ENCODE measurements around the gene GLDN.

GLDN gene

DNA sequence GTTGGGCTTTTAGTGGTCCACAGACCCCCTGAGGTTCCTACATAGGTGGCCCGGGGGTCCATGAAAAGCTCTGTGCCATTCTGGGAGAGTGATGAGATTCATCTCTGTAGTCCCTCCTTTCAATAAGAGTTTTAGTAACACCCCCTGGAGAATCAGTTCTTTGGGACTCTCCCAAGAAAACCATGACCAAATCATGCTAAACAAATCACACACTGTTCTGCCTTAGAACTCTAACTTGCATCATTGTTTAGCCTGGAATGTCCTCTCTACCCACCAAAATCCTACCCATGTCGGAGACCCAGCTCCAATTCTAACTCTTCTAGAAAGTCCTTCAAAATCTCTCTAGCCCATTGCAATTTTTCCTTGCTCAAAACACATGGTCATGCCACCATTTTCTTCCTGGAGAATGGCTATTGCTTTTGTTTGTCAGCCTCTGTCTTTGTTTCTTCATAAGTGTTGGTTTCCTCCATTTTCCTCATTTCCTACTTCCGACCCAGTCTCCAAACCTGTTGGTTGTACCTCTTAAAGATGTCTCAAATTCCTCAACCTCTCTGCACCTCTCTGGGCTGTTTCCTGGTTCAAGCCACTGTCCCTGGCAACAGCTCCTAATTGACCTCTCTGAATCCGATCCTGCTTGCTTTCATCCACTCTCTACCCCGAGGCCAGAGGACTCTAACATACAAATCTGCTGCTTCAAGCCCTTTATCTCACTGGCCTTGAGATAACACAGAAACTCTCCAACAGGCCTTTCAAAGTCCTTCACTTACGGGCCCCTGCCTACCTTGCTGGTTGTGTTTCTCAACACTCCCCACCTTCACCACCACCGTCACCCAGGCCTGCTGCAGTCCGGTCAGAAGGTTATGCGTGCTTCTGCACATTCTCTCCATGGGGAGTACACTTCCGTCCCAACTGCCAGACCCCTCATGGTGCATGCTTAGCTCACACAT, 26.8 kb upstream of the GLDN start:
- Histone ChIP-seq H3K4me1 (ENCODE audit: control extremely low read depth in 1 of 4, control insufficient read depth in 4 of 4, insufficient read depth in 4 of 4, low read length in 3 of 4) (peaks cover 0 to 3% (median 0%) of the 10 kb centered on the region in 4 experiments), H3K27me3 (replicated peaks in 2 of 5; ENCODE audit: control insufficient read depth in 4 of 5, insufficient read depth in 5 of 5, low read length in 4 of 5) (peaks cover 0 to 2% (median 0%) of the 10 kb centered on the region in 5 experiments), H3K36me3 (ENCODE audit: control insufficient read depth in 4 of 4, insufficient read depth in 4 of 4, low read length in 3 of 4) (no peaks in the 10 kb centered on the region), H3K9me3 (ENCODE audit: control extremely low read depth in 1 of 5, control insufficient read depth in 4 of 5, insufficient read depth in 2 of 5, low read depth in 1 of 5, low read length in 4 of 5) (no peaks in the 10 kb centered on the region), H3K4me3 (ENCODE audit: control insufficient read depth in 1 of 7, extremely low read depth in 1 of 7, insufficient read depth in 4 of 7, low read depth in 2 of 7, low read length in 6 of 7) (no peak overlapping the region), H3K27ac (ENCODE audit: insufficient read depth in 1 of 2, low read depth in 1 of 2, low read length in 2 of 2, poor library complexity in 1 of 2, severe bottlenecking in 2 of 2) (no peak overlapping the region)
- POLR2A ChIA-PET: no interaction called here
- CTCF ChIA-PET: interaction anchor here (0.7 kb wide), 1 partner anchor 68 kb away, joined by 3 read pairs; no protein-coding TSS in a partner anchor
- DNase-seq: no peak
- 86% methylated on average over 9 of the region's 10 CpGs for WGBS (ENCODE audit: insufficient coverage)

DNA sequence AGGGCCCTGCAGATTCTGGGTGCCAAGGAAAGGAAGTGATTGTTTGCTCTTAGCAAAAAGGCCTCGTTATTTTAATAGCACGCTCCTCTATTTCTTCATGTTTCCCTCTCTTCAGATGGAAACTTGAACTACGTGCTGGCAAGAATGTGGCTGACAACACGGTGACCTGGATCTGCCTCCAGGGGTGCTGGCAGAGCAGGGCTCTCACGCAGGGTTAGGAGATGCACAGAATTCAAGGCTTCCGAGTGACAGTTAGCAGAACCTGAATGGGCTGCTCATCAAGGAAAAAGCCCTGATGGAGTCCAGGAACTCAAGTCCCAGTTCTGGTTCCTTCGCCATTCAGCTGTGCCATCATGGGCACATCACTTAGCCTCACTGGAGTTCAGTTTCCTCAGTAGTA, 25.7 kb upstream of the GLDN start:
- H3K4me3 ChIP-seq (ENCODE audit: control insufficient read depth in 1 of 7, extremely low read depth in 1 of 7, insufficient read depth in 4 of 7, low read depth in 2 of 7, low read length in 6 of 7): no peak overlapping the region
- 100% methylated on average over 6 of the region's 7 CpGs for WGBS (ENCODE audit: insufficient coverage)

DNA sequence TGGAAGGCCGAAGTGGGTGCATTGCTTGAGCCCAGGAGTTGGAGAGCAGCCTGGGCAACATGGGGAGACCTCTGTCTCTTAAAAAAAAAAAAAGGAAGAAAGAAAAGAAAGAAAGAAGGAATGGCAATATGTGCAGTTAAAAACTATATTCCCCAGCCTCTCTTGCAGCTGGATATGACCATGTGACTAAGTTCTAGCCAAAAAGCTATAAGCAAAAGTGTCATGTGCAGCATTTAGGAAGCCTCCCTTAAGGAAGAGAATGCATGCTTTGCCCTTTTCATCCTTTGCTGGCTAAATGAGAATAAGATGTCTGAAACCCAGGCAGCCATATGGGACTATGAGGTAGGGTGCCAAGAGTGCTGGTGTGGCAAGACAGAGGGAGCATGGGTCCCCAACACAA, 24.8 kb upstream of the GLDN start:
- H3K27me3 ChIP-seq (replicated peaks in 2 of 5; ENCODE audit: control insufficient read depth in 4 of 5, insufficient read depth in 5 of 5, low read length in 4 of 5): no peaks in the 10 kb centered on the region
- no peak overlapping the region for H3K27ac ChIP-seq (ENCODE audit: insufficient read depth in 1 of 2, low read depth in 1 of 2, low read length in 2 of 2, poor library complexity in 1 of 2, severe bottlenecking in 2 of 2)
- DNase-seq: no peak
- H3K4me1 ChIP-seq (ENCODE audit: control extremely low read depth in 1 of 4, control insufficient read depth in 4 of 4, insufficient read depth in 4 of 4, low read length in 3 of 4): peaks cover 0 to 3% (median 0%) of the 10 kb centered on the region in 4 experiments
- ChIA-PET CTCF (no interaction called here), POLR2A (no interaction called here)
- no peaks in the 10 kb centered on the region for H3K36me3 ChIP-seq (ENCODE audit: control insufficient read depth in 4 of 4, insufficient read depth in 4 of 4, low read length in 3 of 4)
- no peaks in the 10 kb centered on the region for H3K9me3 ChIP-seq (ENCODE audit: control extremely low read depth in 1 of 5, control insufficient read depth in 4 of 5, insufficient read depth in 2 of 5, low read depth in 1 of 5, low read length in 4 of 5)
- H3K4me3 ChIP-seq (ENCODE audit: control insufficient read depth in 1 of 7, extremely low read depth in 1 of 7, insufficient read depth in 4 of 7, low read depth in 2 of 7, low read length in 6 of 7): no peak overlapping the region
- WGBS (ENCODE audit: insufficient coverage): 100% methylated on average over 1 of the region's 1 CpG

More for the DNA sequence above, 25.7 kb upstream of the GLDN start:
- ChIA-PET POLR2A (no interaction called here), CTCF (no interaction called here)
- no peak for DNase-seq
- no peak overlapping the region for H3K27ac ChIP-seq (ENCODE audit: insufficient read depth in 1 of 2, low read depth in 1 of 2, low read length in 2 of 2, poor library complexity in 1 of 2, severe bottlenecking in 2 of 2)
- no peaks in the 10 kb centered on the region for H3K36me3 ChIP-seq (ENCODE audit: control insufficient read depth in 4 of 4, insufficient read depth in 4 of 4, low read length in 3 of 4)
- H3K27me3 ChIP-seq (replicated peaks in 2 of 5; ENCODE audit: control insufficient read depth in 4 of 5, insufficient read depth in 5 of 5, low read length in 4 of 5): no peaks in the 10 kb centered on the region
- H3K4me1 ChIP-seq (ENCODE audit: control extremely low read depth in 1 of 4, control insufficient read depth in 4 of 4, insufficient read depth in 4 of 4, low read length in 3 of 4): peaks cover 0 to 3% (median 0%) of the 10 kb centered on the region in 4 experiments
- H3K9me3 ChIP-seq (ENCODE audit: control extremely low read depth in 1 of 5, control insufficient read depth in 4 of 5, insufficient read depth in 2 of 5, low read depth in 1 of 5, low read length in 4 of 5): no peaks in the 10 kb centered on the region

DNA sequence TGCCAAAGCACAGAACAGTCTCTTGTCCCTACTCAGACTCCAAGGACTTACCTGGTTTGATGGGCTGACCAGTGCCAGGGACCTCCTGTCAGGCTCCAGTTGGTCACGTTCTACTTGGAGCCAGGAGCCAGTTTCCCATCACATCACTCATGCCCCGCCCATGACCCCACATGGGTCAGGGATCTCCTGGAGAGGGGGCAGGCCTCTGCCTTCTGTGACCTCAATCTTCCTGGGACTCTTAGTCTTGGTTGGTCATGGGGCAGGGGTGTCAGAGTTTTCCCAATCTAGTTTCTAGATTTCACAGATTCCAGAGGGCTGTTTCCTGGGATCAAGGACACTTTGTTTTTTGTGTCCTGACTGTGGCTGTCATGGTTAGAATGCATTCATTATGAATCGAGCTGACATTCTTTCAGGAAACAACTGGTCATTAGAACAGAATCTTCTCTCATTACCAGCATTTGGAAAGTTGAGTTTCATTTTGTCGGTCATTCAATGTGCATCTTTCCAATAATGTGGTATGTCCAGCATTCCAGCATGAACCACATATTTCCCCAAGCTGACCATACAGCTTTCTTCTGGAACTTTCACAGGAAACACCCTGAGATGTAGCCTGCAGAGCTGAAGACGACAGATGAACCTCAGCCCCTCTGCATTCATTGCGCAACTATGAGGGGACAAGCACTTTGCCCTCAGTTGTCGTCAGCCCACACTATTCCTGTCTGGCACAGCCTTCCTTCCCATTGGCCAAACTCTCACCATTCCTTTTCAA, 22.9 kb upstream of the GLDN start:
- no peak overlapping the region for H3K27ac ChIP-seq (ENCODE audit: insufficient read depth in 1 of 2, low read depth in 1 of 2, low read length in 2 of 2, poor library complexity in 1 of 2, severe bottlenecking in 2 of 2)
- DNase-seq: no peak
- H3K9me3 ChIP-seq (ENCODE audit: control extremely low read depth in 1 of 5, control insufficient read depth in 4 of 5, insufficient read depth in 2 of 5, low read depth in 1 of 5, low read length in 4 of 5): no peaks in the 10 kb centered on the region
- ChIA-PET POLR2A (no interaction called here), CTCF (interaction anchor here (1.4 kb wide), 1 partner anchor 17 kb away, joined by 3 read pairs; no protein-coding TSS in a partner anchor)
- no peak overlapping the region for H3K4me3 ChIP-seq (ENCODE audit: control insufficient read depth in 1 of 7, extremely low read depth in 1 of 7, insufficient read depth in 4 of 7, low read depth in 2 of 7, low read length in 6 of 7)
- peaks cover 0 to 9% (median 0%) of the 10 kb centered on the region in 4 experiments for H3K4me1 ChIP-seq (ENCODE audit: control extremely low read depth in 1 of 4, control insufficient read depth in 4 of 4, insufficient read depth in 4 of 4, low read length in 3 of 4)
- 89% methylated on average over 7 of the region's 7 CpGs for WGBS (ENCODE audit: insufficient coverage)
- no peaks in the 10 kb centered on the region for H3K27me3 ChIP-seq (replicated peaks in 2 of 5; ENCODE audit: control insufficient read depth in 4 of 5, insufficient read depth in 5 of 5, low read length in 4 of 5)
- no peaks in the 10 kb centered on the region for H3K36me3 ChIP-seq (ENCODE audit: control insufficient read depth in 4 of 4, insufficient read depth in 4 of 4, low read length in 3 of 4)

DNA sequence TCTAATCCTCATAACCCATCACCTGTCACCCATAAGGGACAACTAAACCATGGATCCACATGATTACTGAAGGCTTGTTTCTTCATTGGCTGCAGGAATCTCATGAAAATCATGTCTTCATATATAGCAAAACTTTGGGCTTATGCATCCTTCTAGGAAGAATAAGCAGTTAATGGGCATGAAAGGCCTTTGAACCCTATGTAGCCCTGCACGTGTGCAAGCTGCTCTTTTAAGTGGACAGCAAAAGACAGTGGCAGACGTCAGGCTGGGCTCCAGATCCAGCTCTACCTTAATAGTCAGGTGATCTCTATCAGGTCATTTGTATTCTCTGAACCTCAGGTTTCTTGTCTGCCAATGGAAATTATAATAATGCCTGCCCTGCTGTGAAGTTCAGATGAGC, 21.9 kb upstream of the GLDN start:
- no peaks in the 10 kb centered on the region for H3K36me3 ChIP-seq (ENCODE audit: control insufficient read depth in 4 of 4, insufficient read depth in 4 of 4, low read length in 3 of 4)
- H3K9me3 ChIP-seq (ENCODE audit: control extremely low read depth in 1 of 5, control insufficient read depth in 4 of 5, insufficient read depth in 2 of 5, low read depth in 1 of 5, low read length in 4 of 5): no peaks in the 10 kb centered on the region
- no peak overlapping the region for H3K4me3 ChIP-seq (ENCODE audit: control insufficient read depth in 1 of 7, extremely low read depth in 1 of 7, insufficient read depth in 4 of 7, low read depth in 2 of 7, low read length in 6 of 7)
- no peak overlapping the region for H3K27ac ChIP-seq (ENCODE audit: insufficient read depth in 1 of 2, low read depth in 1 of 2, low read length in 2 of 2, poor library complexity in 1 of 2, severe bottlenecking in 2 of 2)
- H3K4me1 ChIP-seq (ENCODE audit: control extremely low read depth in 1 of 4, control insufficient read depth in 4 of 4, insufficient read depth in 4 of 4, low read length in 3 of 4): peaks cover 0 to 9% (median 0%) of the 10 kb centered on the region in 4 experiments
- 100% methylated on average over 2 of the region's 2 CpGs for WGBS (ENCODE audit: insufficient coverage)
- CTCF ChIA-PET: interaction anchor here (0.7 to 1.4 kb wide), 2 partner anchors 12 to 18 kb away, joined by 3 read pairs; no protein-coding TSS in a partner anchor
- POLR2A ChIA-PET: no interaction called here
- H3K27me3 ChIP-seq (replicated peaks in 2 of 5; ENCODE audit: control insufficient read depth in 4 of 5, insufficient read depth in 5 of 5, low read length in 4 of 5): no peaks in the 10 kb centered on the region
- no peak for DNase-seq

DNA sequence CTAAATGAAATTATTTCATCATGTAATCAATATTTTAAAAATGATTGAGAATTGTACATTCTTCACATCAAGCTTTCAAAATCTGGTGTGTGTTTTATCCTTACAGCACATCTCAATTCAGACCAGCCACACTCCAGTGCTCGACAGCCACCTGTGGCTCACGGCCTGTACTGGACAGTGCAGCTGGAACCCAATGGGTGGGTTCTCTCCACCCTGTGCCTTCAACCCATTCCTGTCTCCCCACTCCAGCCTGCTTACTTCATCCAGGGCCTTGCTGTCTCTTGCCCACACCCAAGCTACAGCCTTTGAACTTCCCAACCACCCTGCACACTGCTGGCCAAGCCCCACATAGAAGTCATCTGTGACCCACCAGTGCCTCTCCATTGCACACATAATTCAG, 20.6 kb upstream of the GLDN start:
- no peaks in the 10 kb centered on the region for H3K27me3 ChIP-seq (replicated peaks in 2 of 5; ENCODE audit: control insufficient read depth in 4 of 5, insufficient read depth in 5 of 5, low read length in 4 of 5)
- ChIA-PET POLR2A (no interaction called here), CTCF (interaction anchor here (1.0 kb wide), 1 partner anchor 9 kb away, joined by 3 read pairs; no protein-coding TSS in a partner anchor)
- no peaks in the 10 kb centered on the region for H3K9me3 ChIP-seq (ENCODE audit: control extremely low read depth in 1 of 5, control insufficient read depth in 4 of 5, insufficient read depth in 2 of 5, low read depth in 1 of 5, low read length in 4 of 5)
- no peaks in the 10 kb centered on the region for H3K36me3 ChIP-seq (ENCODE audit: control insufficient read depth in 4 of 4, insufficient read depth in 4 of 4, low read length in 3 of 4)
- no peak overlapping the region for H3K4me3 ChIP-seq (ENCODE audit: control insufficient read depth in 1 of 7, extremely low read depth in 1 of 7, insufficient read depth in 4 of 7, low read depth in 2 of 7, low read length in 6 of 7)
- WGBS (ENCODE audit: insufficient coverage): 100% methylated on average over 2 of the region's 2 CpGs
- DNase-seq: no peak
- no peak overlapping the region for H3K27ac ChIP-seq (ENCODE audit: insufficient read depth in 1 of 2, low read depth in 1 of 2, low read length in 2 of 2, poor library complexity in 1 of 2, severe bottlenecking in 2 of 2)
- H3K4me1 ChIP-seq (ENCODE audit: control extremely low read depth in 1 of 4, control insufficient read depth in 4 of 4, insufficient read depth in 4 of 4, low read length in 3 of 4): peaks cover 0 to 9% (median 0%) of the 10 kb centered on the region in 4 experiments
